Non-pigmented ciliary epithelial cell (primary cell): Measurements from ENCODE around the gene PTGDR.

Source experiments
- DNase-seq: peaks from one replicate; pipeline ENCODE4 v3.0.0-alpha.2; 2010; ENCODE audit warnings: low read depth

The PTGDR gene

GRCh38 chr14:52267501-52268278 is at the start of gene PTGDR:
TSS of gene PTGDR (plus strand) at chr14:52267698. CDS start at chr14:52267815, 117 bp downstream.
- no peak for DNase-seq

- no peak for DNase-seq
Observed at GRCh38 chr14:52219488-52220084, 47.9 kb upstream of the PTGDR start.

- no peak for DNase-seq
Observed at GRCh38 chr14:52220924-52221811, 46.3 kb upstream of the PTGDR start.

- DNase-seq: no peak
Observed at GRCh38 chr14:52222901-52223300, 44.6 kb upstream of the PTGDR start.

GRCh38 chr14:52227619-52228222 is 39.8 kb upstream of the PTGDR start:
- DNase-seq: no peak

GRCh38 chr14:52233693-52234092 is 33.8 kb upstream of the PTGDR start:
- no peak for DNase-seq

- DNase-seq: no peak
Observed at GRCh38 chr14:52235434-52235833, 32.1 kb upstream of the PTGDR start.

GRCh38 chr14:52235866-52236510 is 31.5 kb upstream of the PTGDR start:
- DNase-seq: no peak

- DNase-seq: no peak
Observed at GRCh38 chr14:52238682-52239081, 28.8 kb upstream of the PTGDR start.

GRCh38 chr14:52240623-52241022 is 26.9 kb upstream of the PTGDR start:
- no peak for DNase-seq

- DNase-seq: peak; percentile 82
Observed at GRCh38 chr14:52241087-52241793, 26.3 kb upstream of the PTGDR start.

GRCh38 chr14:52244328-52244727 is 23.2 kb upstream of the PTGDR start:
- no peak for DNase-seq

- DNase-seq: no peak
Observed at GRCh38 chr14:52244997-52245396, 22.5 kb upstream of the PTGDR start.

- DNase-seq: no peak
Observed at GRCh38 chr14:52248057-52248456, 19.4 kb upstream of the PTGDR start.

- DNase-seq: no peak
Observed at GRCh38 chr14:52251724-52252123, 15.8 kb upstream of the PTGDR start.

- no peak for DNase-seq
Observed at GRCh38 chr14:52253503-52253902, 14.0 kb upstream of the PTGDR start.

- DNase-seq: no peak
Observed at GRCh38 chr14:52254086-52254485, 13.4 kb upstream of the PTGDR start.

GRCh38 chr14:52258783-52259182 is 8.7 kb upstream of the PTGDR start:
- no peak for DNase-seq

- DNase-seq: no peak
Observed at GRCh38 chr14:52259434-52259833, 8.1 kb upstream of the PTGDR start.

- DNase-seq: no peak
Observed at GRCh38 chr14:52262600-52262999, 4.9 kb upstream of the PTGDR start.

- DNase-seq: no peak
Observed at GRCh38 chr14:52263190-52263589, 4.3 kb upstream of the PTGDR start.
